Measurements from ENCODE around the gene PDCD1LG2.
"Not testable (repeated sequence)": the region's sequence is repeated elsewhere in the genome, so short reads cannot be mapped to it uniquely, and the experiment has no call there.

PDCD1LG2 gene

DNA sequence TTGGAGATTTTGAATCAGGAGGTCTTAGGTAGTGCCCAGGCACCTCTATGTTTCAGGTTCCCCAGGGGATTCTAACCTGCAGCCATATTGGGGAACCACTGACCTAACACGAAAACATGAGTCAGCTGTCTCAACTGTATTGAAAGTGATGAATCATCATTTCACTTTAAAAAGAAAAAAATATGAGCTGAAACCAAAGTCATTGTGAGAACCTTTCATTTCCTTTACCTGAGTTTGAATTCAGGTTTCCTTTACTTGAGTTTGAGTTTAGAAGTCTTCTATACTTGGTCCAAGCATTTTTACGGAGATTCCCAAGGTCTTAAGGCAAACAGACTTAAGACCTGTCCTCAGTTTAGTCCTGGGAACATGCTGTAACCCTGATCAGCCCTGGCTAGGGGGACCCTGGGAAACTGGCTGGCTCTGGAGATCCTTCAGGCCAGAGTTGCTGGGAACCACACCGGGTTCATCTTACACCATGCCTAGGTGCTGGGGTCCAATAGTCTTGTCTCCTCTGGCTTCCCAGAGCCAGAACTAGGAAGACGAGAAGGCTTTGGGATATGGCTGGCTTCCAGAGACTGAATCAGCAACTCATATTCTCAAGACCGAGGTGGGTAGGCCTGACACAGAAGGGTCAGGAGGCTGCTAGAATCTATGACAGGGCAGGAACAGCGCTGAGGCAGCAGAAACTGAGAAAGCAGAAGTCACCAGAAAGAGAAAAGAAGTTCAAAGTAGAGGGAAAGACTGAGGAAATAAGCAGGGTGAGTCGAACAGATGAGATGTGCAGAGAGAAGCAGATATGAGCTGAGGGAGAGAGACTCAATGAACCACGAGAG, 16.4 kb upstream of the PDCD1LG2 start:
- peak; percentile 88 to 89 for DNase-seq

DNA sequence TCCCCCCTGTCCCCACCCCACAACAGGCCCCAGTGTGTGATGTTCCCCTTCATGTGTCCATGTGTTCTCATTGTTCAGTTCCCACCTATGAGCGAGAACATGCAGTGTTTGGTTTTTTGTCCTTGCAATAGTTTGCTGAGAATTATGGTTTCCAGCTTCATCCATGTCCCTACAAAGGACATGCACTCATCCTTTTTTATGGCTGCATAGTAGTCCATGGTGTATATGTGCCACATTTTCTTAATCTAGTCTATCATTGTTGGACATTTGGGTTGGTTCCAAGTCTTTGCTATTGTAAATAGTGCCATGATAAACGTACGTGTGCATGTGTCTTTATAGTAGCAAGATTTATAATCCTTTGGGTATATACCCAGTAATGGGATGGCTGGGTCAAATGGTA, 15.6 kb upstream of the PDCD1LG2 start:
- not testable (repeated sequence) for DNase-seq

DNA sequence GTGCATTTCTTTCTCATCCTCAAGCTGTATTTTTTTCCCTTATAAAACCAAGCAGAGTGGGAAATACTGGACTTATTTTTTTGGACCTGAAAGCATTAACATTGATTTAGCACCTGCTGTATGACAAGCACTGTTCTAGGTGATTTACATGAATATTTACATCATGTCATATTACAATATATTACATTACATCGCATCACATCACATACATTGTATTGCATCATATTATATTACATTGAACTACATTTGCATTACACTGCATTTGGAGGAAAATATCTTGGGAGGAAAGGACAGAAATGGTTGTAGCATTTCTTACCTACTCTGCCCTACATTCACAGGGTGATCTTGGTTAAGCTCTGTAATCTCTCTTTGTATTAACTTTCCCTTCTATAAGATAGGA, 11.2 kb upstream of the PDCD1LG2 start:
- DNase-seq: no peak

DNA sequence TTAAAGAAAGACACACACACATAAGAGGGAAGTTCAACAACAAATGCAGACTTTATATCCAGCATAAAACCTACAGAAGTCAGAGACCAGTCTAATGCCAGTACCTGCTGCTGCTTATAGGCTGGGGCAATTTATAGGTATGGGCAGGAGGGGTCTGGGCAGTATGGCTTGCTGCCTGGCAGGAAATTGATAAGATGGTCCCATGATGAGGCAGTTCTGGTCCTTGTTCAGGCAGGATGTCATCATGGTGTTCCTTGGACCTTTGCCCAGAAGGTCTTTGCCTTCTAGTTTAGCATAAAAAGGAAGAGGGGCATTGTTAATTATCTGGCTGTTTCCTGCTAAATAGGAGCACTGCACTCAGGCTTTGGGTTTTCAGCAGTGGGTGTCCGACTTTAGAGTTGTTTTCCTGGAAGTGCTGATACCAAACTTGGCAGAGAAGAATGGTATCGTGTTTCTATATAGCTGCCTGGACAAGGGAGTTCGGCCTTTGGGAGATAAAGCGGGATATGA, 10.4 kb upstream of the PDCD1LG2 start:
- DNase-seq: peak in 1 of 2 donors; percentile 19

DNA sequence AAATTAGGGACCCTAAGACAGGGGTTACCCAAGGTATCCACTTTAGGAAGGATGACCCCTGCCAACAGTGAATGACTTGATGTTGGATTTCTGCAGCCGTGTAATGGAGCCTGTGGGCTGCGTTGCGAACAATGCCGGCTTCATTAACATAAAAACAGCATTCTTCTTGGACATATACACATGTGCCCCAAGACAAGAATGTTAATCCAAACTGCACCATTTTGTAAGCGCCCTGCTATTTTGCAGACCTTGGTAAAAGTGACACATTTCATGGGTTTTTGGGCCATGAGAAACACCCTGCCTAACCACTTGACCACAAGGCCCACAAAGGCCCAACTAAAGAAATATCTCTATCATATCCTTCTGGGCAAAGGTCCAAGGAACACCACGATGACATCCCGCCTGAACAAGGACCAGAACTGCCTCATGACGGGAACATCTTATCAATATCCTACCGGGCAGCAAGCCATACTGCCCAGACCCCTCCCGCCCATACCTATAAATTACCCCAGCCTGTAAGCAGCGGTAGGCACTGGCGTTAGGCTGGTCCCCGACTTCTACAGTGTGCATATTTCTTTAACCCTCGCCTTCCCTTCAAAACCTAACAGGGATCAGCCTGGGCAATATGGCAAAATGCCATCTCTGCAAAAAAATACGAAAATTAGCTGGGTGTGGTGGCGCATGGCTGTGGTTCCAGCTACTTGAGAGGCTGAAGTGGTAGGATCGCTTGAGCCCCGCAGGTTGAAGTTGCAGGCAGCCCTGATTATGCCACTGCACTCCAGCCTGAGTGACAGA, 9.7 kb upstream of the PDCD1LG2 start:
- no peak for DNase-seq

DNA sequence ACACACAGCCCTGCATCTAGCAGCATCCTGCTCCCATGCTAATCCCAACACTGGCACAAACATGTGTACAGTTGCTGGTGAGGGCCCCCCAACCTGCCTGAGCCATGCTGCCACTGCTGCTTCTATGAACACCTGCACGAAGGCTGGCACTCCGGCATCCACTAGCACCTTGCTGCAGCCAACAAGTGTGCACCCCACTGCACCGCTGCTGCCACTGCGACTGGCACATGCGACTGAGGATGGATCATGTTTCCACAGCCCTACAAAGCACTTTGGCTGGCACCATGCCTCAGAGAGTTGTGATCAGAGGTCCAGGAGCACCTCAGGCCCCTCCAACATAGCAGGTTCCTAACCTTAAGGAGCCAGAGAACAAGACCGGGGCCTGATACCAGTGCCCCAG, 7.8 kb upstream of the PDCD1LG2 start:
- no peak for DNase-seq

DNA sequence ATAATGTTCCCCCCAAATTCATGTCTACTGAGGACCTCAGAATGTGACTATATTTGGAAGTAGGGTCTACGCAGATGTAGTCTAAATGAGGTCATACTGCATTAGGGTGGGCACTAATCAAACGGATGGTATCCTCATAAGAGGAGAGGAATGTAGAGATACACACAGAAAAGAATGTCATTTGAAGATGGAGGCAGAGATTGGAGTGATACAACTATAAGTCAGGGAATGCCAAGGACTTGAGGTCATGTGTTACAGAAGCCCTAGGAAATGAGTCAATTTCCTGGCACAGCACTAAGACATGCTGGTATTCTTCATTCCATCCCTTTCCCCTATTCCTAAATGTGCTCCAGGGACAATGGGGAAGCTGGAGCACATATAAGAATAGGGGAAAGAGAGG, 758 bp upstream of the PDCD1LG2 start:
- DNase-seq: no peak

DNA sequence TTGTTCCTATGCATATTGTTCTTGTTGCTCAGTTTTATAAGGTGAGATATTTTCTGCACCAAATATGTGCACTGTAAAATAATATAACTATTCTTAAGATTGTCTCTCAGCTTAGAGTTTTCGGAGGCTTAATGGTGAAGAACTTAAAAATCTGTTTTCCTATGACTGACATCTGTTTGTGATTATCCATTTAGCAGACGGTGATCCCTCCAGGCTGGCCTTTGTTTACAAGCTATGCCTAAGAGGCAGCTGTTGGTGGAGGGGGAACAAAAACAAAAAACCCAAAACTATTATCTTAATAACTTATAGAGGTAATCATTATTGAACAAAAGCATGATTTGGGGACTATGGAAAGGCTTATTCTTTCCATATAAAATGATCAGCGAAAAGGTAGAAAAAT, 658 bp downstream of the PDCD1LG2 start:
- no peak for DNase-seq

DNA sequence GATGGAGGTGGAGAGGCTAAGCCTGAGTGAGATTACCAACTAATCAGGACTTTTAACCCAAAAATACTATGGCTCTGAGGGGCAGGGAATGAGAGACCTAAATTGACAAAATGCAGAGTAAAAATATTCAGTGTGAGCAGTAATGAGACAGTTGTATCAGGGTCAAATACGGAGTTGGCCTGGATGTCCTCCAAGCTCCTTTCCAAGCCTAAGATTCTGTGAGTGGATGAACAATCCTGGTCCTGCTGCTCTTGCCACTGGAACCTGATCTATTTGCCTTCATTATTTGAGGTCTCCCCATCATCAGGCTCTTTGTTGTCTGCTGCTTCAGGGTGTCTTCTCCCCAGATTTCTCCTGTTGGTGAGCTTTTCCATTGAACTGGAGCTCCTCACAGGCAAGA, 1.1 kb downstream of the PDCD1LG2 start:
- no peak for DNase-seq

DNA sequence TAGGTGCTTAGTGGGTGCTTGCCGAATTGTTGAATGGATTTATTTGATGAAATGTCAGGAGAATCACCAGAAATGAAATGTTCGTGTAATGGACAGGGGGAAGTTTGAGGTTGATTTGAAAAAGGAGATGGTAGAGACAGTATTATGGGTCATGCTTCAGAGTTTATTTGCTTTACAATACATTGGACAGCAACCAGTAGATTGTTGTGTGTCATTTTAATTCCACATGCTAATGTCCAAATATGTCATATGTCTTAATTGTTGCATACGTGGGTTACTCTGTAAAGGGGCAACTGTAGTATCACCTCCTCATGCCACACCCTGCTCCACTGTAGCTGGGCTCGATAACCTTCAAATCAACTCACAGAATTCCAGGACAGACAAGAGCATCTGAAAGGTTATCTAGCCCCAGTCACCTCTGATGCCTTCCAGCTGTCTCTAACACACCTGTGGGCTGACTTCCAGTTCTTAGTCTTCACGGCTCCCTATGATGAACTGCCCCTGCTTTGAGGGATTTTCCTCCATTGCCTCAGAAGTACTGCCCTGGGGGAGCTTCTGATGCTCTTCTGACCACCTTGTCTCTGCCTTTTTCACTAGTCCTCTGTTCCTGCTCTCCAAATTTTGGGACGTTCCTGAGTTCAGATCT, 1.7 kb downstream of the PDCD1LG2 start:
- no peak for DNase-seq

DNA sequence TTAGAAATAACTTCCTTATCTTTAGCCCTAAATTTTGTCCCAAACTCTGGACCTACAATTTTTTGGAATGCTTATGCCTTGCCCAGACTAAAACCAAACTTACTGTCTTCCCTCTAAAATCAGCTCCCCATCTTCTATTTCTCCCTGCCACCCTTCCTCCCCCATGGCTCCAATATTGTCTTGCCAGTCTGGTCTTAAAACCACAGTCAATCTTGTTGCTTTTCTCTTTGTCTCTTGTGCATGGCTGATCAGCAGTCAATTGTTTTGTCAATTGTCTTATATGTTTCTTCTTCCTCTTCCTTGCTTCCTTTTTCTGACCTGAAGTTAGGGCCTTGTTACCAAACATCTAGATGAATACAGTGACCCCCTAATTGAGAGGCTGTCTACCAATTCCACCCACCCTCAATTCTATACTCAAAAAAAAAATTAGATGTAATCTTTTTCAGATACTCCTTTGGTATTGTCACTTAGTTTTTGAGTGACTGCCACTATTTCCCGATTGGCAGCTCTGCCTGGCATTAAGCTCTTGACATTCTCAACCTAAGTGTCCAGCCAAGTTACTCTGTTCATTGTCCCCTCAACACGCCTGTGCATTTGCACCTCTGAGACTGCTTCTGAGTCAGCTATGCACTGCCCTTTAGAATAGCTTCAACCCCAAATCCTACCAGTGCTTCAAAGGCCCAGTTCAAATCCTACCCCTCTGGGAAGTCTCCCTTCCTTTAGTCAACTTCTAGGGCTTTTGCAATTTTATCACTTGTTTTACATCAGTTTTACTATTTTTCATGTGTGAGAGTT, 2.5 kb downstream of the PDCD1LG2 start:
- no peak for DNase-seq

DNA sequence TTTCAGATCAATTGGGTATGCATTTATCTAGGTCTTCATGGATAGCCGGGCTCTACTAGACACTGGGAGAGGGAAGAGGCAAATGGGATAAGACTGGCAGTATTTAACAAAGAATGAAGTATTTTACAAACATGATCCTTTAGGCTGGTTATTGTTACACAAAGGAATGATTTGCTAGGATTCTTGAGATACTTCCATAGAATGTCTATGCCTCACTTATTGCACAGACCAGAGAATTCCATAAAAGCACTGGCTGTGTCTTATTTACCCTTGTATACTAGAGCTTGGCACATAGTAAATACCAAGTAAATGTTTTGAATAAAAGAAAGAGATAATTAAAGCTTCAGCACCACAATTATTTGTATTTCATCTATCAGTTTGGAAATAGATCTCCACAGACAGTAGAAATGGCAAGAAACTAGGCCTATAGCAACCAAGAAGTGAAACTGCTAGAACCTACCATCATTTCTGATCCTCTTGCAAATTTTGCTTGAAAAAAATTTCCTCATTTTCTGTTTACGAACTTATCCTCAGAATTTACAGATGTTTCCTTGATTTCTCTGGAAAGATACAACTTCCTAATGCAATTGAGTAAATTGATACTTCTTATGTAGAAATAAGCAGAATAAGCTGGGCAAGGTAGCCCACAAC, 3.8 kb downstream of the PDCD1LG2 start:
- no peak for DNase-seq

DNA sequence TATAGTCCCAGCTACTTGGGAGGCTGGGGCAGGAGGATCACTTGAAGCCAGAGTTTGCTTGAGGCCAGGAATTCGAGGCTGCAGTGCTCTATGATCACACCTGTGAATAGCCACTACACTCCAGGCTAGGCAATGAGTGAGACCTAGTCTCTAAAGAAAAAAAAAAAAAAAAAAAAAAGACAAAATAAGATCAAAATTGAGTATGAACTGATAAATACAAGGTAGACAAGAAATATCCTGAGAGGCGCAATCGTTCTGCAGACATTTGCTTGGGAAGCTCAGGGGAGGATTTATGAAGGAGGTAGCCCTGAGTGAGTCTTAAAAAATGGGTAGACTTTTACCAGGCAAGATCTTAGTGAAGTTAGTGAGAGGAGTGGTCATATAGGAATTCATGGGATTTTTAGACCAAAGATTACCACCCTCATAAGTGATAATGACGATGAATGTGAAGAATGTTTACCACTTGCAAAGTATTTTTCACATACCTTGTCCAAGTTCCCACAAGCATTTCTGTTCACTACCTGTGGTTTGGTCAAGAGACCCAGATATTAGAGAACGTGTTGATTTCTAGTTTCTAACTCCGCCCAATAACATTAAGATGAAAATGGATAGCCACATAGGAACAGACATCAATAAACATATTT, 4.4 kb downstream of the PDCD1LG2 start:
- no peak for DNase-seq

DNA sequence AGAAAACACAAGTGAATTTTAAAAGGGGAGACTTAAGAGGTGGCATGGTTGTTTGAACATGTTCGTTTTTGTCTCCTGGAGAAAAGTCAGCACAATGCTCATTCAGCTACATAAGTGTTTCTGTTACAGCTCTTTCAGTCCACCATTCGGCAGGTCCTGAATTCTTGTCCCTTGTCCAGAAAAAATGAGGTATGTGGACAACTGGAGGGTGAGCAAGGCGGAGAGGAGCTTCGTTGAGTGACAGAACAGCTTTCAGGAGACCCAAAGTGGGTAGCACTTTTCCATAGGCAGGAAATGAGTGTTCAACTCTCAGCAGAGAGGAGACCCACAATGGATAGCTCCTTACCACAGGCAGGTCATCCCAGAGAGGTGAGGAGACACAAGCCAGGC, 4.9 kb downstream of the PDCD1LG2 start:
- no peak for DNase-seq

DNA sequence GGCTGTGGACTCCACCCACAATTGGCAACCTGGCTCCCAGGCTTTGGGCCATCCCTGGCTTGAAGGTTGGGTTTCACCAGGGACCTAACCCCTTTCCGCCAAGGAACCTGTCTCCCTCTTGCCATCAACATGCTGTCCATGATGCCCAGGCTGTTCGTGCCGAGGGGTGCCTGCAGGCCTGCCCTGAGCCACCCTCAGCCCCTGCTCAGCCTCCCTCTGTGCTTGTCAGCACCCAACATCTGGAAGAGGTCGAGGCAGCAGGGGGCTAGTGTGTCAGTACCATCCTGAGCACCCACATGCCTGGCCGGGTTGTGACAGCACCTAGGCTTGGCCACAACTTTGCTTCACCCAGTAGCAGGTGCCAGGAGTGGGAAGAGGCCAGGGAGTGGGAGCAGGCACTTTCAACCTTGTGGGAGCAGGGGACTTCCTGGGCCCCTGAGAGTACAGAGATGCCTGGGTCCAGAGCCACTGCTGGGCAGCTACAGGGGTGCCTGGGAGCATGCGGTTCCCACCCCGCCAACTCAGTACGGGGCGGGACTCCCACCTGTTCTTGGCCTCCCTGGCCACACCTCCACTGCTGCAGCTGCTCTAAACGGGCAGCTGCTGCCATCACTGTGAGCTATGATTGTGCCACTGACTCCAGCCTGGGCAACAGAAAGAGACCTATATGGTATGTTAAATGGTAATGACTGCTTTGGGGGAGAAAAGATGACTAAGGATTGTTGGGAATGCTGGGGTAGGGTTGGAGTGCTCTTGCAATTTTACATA, 6.3 kb downstream of the PDCD1LG2 start:
- no peak for DNase-seq

DNA sequence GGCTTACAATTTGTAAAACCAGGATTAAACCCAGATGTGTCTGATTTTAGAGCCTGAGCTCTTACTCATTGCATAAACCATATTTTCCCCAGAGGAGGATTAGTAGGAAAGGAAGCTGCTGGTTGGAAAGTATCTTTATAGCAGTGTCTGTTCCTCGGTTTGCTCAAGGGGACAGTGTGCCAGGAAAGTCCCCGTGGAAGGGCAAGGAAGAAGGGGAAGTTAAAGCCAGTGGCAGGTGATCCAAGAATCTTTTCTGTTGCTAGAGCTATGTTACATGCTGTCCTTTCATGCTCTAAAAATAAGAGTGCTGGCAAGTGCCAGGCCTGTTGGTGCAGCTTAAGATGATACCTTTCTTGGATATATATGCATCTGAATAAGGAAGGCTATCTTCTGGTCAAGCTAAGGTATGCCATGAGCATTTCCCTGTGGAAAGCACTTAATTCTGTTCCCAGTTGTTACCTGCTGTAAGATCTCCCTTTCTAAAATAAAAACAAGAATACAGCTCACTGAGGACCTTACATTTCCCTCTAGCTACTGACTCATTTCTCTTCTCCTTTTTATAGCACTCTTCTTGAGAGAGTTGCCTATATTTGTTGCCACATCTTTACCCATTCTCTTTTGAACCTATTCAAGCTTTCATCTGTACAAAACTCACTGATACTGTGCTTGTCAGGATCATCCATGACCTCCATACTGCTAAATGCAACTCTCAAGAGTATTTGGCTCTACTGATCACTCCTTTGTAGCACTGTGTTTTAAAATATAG, 8.0 kb downstream of the PDCD1LG2 start:
- peak; percentile 35 to 45 for DNase-seq

DNA sequence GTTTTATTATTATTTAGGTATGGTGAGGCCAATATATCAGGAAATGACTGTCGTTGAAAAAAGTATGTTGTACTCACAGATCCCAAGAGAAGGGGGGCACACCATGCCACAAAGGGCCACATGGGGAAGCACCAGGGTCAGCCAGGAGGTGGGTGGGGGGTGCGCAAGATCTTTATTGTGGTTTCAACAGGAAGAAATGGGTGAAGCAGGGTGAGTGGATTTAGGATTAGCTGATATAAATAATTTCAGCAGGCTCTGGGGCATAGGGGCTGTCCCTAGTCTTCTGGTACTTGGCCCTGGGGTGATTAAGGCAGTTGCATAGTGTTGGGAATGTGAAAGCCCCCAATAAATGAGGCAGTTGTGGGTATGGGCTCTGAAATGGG, 8.6 kb downstream of the PDCD1LG2 start:
- no peak for DNase-seq

DNA sequence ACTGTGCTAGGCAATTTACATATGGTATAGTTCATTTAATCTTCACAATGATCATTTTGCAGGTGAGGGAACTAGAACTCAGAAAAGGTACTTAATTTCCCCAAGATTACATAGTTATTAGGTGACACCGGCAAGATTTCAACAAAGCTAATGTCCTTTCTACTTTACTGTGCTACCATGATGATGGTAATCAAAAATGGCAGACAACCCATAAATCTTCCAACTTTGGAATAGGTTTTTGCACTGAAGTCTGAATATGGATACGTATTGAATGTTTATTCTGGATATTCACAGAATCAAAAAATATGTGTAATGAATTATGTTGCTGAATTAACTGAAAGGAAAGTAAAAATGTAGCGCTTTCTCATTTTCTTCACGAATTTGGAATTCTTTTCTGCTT, 13.8 kb downstream of the PDCD1LG2 start:
- DNase-seq: no peak

DNA sequence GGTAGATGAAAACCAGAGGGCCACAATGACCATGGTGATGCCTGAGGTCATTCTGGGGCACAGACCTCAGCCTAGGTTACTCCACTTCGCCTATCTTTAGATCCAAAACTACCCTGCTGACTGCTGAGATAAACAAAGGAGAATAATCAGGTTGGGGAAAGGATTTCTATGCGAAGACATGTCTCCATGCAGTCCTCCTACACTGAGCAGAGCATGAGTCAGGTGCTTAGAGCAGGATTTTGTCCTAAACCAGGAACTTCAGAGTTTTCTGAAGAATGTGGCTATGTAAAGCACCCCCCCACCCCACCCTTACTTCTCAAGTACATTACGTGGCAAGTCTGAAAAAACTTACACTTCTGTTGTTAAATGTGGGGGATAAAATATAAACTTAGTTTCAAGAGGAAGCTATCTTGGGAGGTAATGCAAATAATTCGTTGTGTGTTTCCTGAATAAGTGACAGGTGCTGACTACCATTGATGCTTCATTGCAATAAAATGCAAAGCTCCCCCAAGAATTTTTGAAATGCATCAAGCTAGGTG, 19.4 kb downstream of the PDCD1LG2 start:
- DNase-seq: peak; percentile 22 to 70

All from inflammatory macrophage (primary cell).